ENCODE measurements around the gene PPP2CA. TPM values are rescaled to one million over a fixed set of nuclear protein-coding genes. Genes with fewer than 3 reads are reported as not detected.

The PPP2CA gene
- total RNA-seq, 2 experiments from 2014 or later, result 188 to 195 TPM

- H3K36me3 ChIP-seq (ENCODE audit: insufficient read depth, low read length), result peaks cover 32% of the 10 kb centered on the region
- no peaks in the 10 kb centered on the region for H3K9me3 ChIP-seq (ENCODE audit: control insufficient read depth in 1 of 2, insufficient read depth in 1 of 2, low read length in 2 of 2)
- H3K27me3 ChIP-seq (ENCODE audit: control insufficient read depth in 1 of 2, insufficient read depth in 2 of 2, low read length in 2 of 2), result no peaks in the 10 kb centered on the region
- ATAC-seq (ENCODE audit: poor library complexity) (no peak), DNase-seq (no peak)
- H3K27me3 Mint-ChIP-seq, result no peaks in the 10 kb centered on the region
- H3K4me1 Mint-ChIP-seq (ENCODE audit: low read depth), result peaks cover 61% of the 10 kb centered on the region
- H3K4me1 ChIP-seq (ENCODE audit: insufficient read depth, low read length), result peaks cover 32% of the 10 kb centered on the region
- peaks cover 56% of the 10 kb centered on the region for H3K36me3 Mint-ChIP-seq (ENCODE audit: low read depth)
- no peak overlapping the region for H3K27ac ChIP-seq (ENCODE audit: low read depth in 1 of 2, low read length in 2 of 2)
- H3K4me3 Mint-ChIP-seq, result peak overlapping the region; percentile 15
- intact Hi-C loops (cut with DNase I, micrococcal nuclease), result no loop called here
- POLR2A ChIA-PET, result interaction anchor here (0.6 to 2.1 kb wide), 3 partner anchors 14 to 186 kb away, joined by 3 to 7 read pairs (median 4); partner anchors contain the start of gene PPP2CA
- no peak for TF ChIP-seq CTCF (IDR thresholded peaks at IDR 0.05)
- CTCF ChIA-PET, result no interaction called here
- H3K9me3 Mint-ChIP-seq, result no peaks in the 10 kb centered on the region
- H3K27ac Mint-ChIP-seq, result no peak overlapping the region
- no peak overlapping the region for H3K4me3 ChIP-seq (ENCODE audit: low read length)
Observed at GRCh38 chr5:134207696-134208095, 18.2 kb downstream of the PPP2CA start.

- Histone ChIP-seq H3K9me3 (ENCODE audit: control insufficient read depth in 1 of 2, insufficient read depth in 1 of 2, low read length in 2 of 2) (no peaks in the 10 kb centered on the region), H3K4me3 (ENCODE audit: low read length) (no peak overlapping the region)
- H3K36me3 Mint-ChIP-seq (ENCODE audit: low read depth), result peaks cover 60% of the 10 kb centered on the region
Observed at GRCh38 chr5:134206627-134207160, 19.2 kb downstream of the PPP2CA start.

GRCh38 chr5:134204575-134204974 is 21.3 kb downstream of the PPP2CA start:
- Mint-ChIP-seq H3K4me1 (ENCODE audit: low read depth) (peaks cover 36% of the 10 kb centered on the region), H3K36me3 (ENCODE audit: low read depth) (peaks cover 77% of the 10 kb centered on the region), H3K9me3 (no peaks in the 10 kb centered on the region), H3K27me3 (no peaks in the 10 kb centered on the region), H3K27ac (no peak overlapping the region), H3K4me3 (no peak overlapping the region)
- ChIA-PET CTCF (interaction anchor here (0.7 kb wide), 1 partner anchor 763 kb away, joined by 3 read pairs; no protein-coding TSS in a partner anchor), POLR2A (interaction anchor here (0.7 to 0.8 kb wide), 2 partner anchors 209 to 1825 kb away, joined by 3 to 4 read pairs; no protein-coding TSS in a partner anchor)
- intact Hi-C loops (cut with DNase I, micrococcal nuclease), result no loop called here
- H3K27me3 ChIP-seq (ENCODE audit: control insufficient read depth in 1 of 2, insufficient read depth in 2 of 2, low read length in 2 of 2), result no peaks in the 10 kb centered on the region
- ATAC-seq (ENCODE audit: poor library complexity), result no peak
- no peak for DNase-seq
- no peak for TF ChIP-seq CTCF (IDR thresholded peaks at IDR 0.05)
- H3K9me3 ChIP-seq (ENCODE audit: control insufficient read depth in 1 of 2, insufficient read depth in 1 of 2, low read length in 2 of 2), result no peaks in the 10 kb centered on the region
- H3K36me3 ChIP-seq (ENCODE audit: insufficient read depth, low read length), result peaks cover 63% of the 10 kb centered on the region
- no peak overlapping the region for H3K4me3 ChIP-seq (ENCODE audit: low read length)
- H3K4me1 ChIP-seq (ENCODE audit: insufficient read depth, low read length), result peaks cover 9% of the 10 kb centered on the region
- H3K27ac ChIP-seq (ENCODE audit: low read depth in 1 of 2, low read length in 2 of 2), result no peak overlapping the region

More at GRCh38 chr5:134206627-134207160, 19.2 kb downstream of the PPP2CA start:
- intact Hi-C loops (cut with DNase I, micrococcal nuclease), result no loop called here
- Histone ChIP-seq H3K27ac (ENCODE audit: low read depth in 1 of 2, low read length in 2 of 2) (peak overlapping the region in 1 of 2 donors; percentile 17), H3K4me1 (ENCODE audit: insufficient read depth, low read length) (peaks cover 27% of the 10 kb centered on the region), H3K36me3 (ENCODE audit: insufficient read depth, low read length) (peaks cover 42% of the 10 kb centered on the region), H3K27me3 (ENCODE audit: control insufficient read depth in 1 of 2, insufficient read depth in 2 of 2, low read length in 2 of 2) (no peaks in the 10 kb centered on the region)
- Mint-ChIP-seq H3K9me3 (no peaks in the 10 kb centered on the region), H3K4me3 (no peak overlapping the region), H3K27ac (no peak overlapping the region), H3K27me3 (no peaks in the 10 kb centered on the region), H3K4me1 (ENCODE audit: low read depth) (peaks cover 53% of the 10 kb centered on the region)
- DNase-seq (no peak), ATAC-seq (ENCODE audit: poor library complexity) (no peak)
- ChIA-PET POLR2A (interaction anchor here (0.7 to 2.1 kb wide), 2 partner anchors 16 to 19 kb away, joined by 3 to 7 read pairs; partner anchors contain the start of gene PPP2CA), CTCF (no interaction called here)
- TF ChIP-seq CTCF (IDR thresholded peaks at IDR 0.05), result no peak

Data from CD4-positive, alpha-beta T cell (primary cell).